SU-DHL-6 (cell line): Measurements from ENCODE around the gene SEMA3C.

Experiments used
- H2AFZ ChIP-seq: fragments of 200-600 bp; sonication (generic); 2 replicates; pipeline ENCODE4 v1.6.1; 2014; ENCODE audit warnings: low read depth, mild to moderate bottlenecking, moderate library complexity, mixed read lengths, antibody characterized with exemption, low read length; ENCODE audit not compliant: severe bottlenecking
- H3F3A ChIP-seq: fragments of 200-600 bp; shearing (Covaris generic); 2 replicates; pipeline ENCODE4 v1.6.0; 2016; ENCODE audit warnings: antibody characterized with exemption, mild to moderate bottlenecking; ENCODE audit not compliant: insufficient read depth
- H3K27ac ChIP-seq: fragments of 200-600 bp; sonication (generic); 2 replicates; pipeline ENCODE4 v1.5.1; 2016; ENCODE audit warnings: low read depth, mild to moderate bottlenecking, low read length, moderate library complexity, mixed read lengths
- H3K27me3 ChIP-seq: fragments of 200-600 bp; sonication (generic), shearing (Covaris generic); 2 replicates; pipeline ENCODE4 v1.6.0; 2014; ENCODE audit warnings: mild to moderate bottlenecking, low read length
- H3K36me3 ChIP-seq: fragments of 200-600 bp; sonication (generic); 2 replicates; pipeline ENCODE4 v1.6.1; 2014; ENCODE audit warnings: mild to moderate bottlenecking, low read length, mixed read lengths
- H3K4me2 ChIP-seq: fragments of 300-600, 200-600 bp; shearing (Covaris generic), sonication (generic); 2 replicates; pipeline ENCODE4 v1.6.0; 2014; ENCODE audit warnings: low read length, low read depth, mild to moderate bottlenecking; ENCODE audit not compliant: poor library complexity, severe bottlenecking
- H3K4me3 ChIP-seq: fragments of 200-600 bp; sonication (generic); 2 replicates; pipeline ENCODE4 v1.5.1; 2014; ENCODE audit warnings: antibody characterized with exemption, low read length, mild to moderate bottlenecking, mixed read lengths; ENCODE audit not compliant: insufficient read depth, poor library complexity, severe bottlenecking
- H3K79me2 ChIP-seq: fragments of 200-600 bp; sonication (generic); 2 replicates; pipeline ENCODE4 v1.6.1; 2014; ENCODE audit warnings: mild to moderate bottlenecking, low read length, moderate library complexity; ENCODE audit not compliant: insufficient read depth
- H3K9ac ChIP-seq: fragments of 200-600 bp; sonication (generic); 2 replicates; pipeline ENCODE4 v1.7.0; 2014; ENCODE audit warnings: mild to moderate bottlenecking, low read length
- H3K9me2 ChIP-seq: fragments of 200-600 bp; sonication (generic); replicated peaks from 2 replicates; pipeline ENCODE4 v1.6.1; 2014; ENCODE audit warnings: low read length; ENCODE audit not compliant: insufficient read depth
- H3K9me3 ChIP-seq: fragments of 200-600 bp; sonication (generic); 2 replicates; pipeline ENCODE4 v1.6.1; 2014; ENCODE audit warnings: low read length, mixed read lengths; ENCODE audit not compliant: insufficient read depth
- H4K20me1 ChIP-seq: fragments of 200-600 bp; sonication (generic); 2 replicates; pipeline ENCODE4 v1.6.1; 2014; ENCODE audit warnings: low read depth, mild to moderate bottlenecking, antibody characterized with exemption, low read length, moderate library complexity, mixed read lengths
- CTCF ChIP-seq: fragments of 200-600 bp; sonication (generic); IDR thresholded peaks from one replicate; pipeline ENCODE4 v1.5.1; 2017; ENCODE audit warnings: antibody characterized with exemption, mild to moderate bottlenecking, low read length, moderate library complexity; ENCODE audit not compliant: insufficient read depth, poor library complexity, severe bottlenecking
- EZH2phosphoT487 ChIP-seq: fragments of 200-600 bp; sonication (generic), shearing (Covaris generic); conservative IDR thresholded peaks from 2 replicates; pipeline ENCODE4 v1.6.1; 2018; ENCODE audit warnings: mild to moderate bottlenecking, antibody characterized with exemption, low read length, moderate library complexity, mixed read lengths

The SEMA3C gene

GRCh38 chr7:80847027-80847426, 71.8 kb downstream of the SEMA3C start:
- H3K9me2 ChIP-seq = no peaks in the 10 kb centered on the region
- no peak overlapping the region for H2AFZ ChIP-seq
- no peak overlapping the region for H3K4me2 ChIP-seq
- no peaks in the 10 kb centered on the region for H4K20me1 ChIP-seq
- TF ChIP-seq EZH2phosphoT487 = no peak
- TF ChIP-seq CTCF = no peak
- no peak overlapping the region for H3K9ac ChIP-seq
- H3K4me3 ChIP-seq = no peak overlapping the region
- no peaks in the 10 kb centered on the region for H3K79me2 ChIP-seq
- no peaks in the 10 kb centered on the region for H3K9me3 ChIP-seq
- H3K27ac ChIP-seq = no peak overlapping the region
- no peaks in the 10 kb centered on the region for H3F3A ChIP-seq
- H3K27me3 ChIP-seq = no peaks in the 10 kb centered on the region
- no peaks in the 10 kb centered on the region for H3K36me3 ChIP-seq

- Histone ChIP-seq H3K27me3 (no peaks in the 10 kb centered on the region), H3K9me2 (no peaks in the 10 kb centered on the region), H3K79me2 (no peaks in the 10 kb centered on the region), H3K4me2 (no peak overlapping the region), H2AFZ (no peak overlapping the region), H3K9me3 (no peaks in the 10 kb centered on the region), H3K9ac (no peak overlapping the region), H3F3A (no peaks in the 10 kb centered on the region), H3K36me3 (no peaks in the 10 kb centered on the region), H4K20me1 (no peaks in the 10 kb centered on the region), H3K4me3 (no peak overlapping the region), H3K27ac (no peak overlapping the region)
- no peak for TF ChIP-seq CTCF
- no peak for TF ChIP-seq EZH2phosphoT487
Observed at GRCh38 chr7:80844916-80845315, 73.9 kb downstream of the SEMA3C start.

- H3F3A ChIP-seq = no peaks in the 10 kb centered on the region
- TF ChIP-seq CTCF (no peak), EZH2phosphoT487 (no peak)
- no peaks in the 10 kb centered on the region for H3K79me2 ChIP-seq
- no peaks in the 10 kb centered on the region for H3K36me3 ChIP-seq
- no peaks in the 10 kb centered on the region for H4K20me1 ChIP-seq
- no peaks in the 10 kb centered on the region for H3K9me2 ChIP-seq
- no peak overlapping the region for H3K4me3 ChIP-seq
- H2AFZ ChIP-seq = no peak overlapping the region
- H3K9ac ChIP-seq = no peak overlapping the region
- H3K4me2 ChIP-seq = no peak overlapping the region
- H3K27me3 ChIP-seq = no peaks in the 10 kb centered on the region
- no peak overlapping the region for H3K27ac ChIP-seq
- H3K9me3 ChIP-seq = no peaks in the 10 kb centered on the region
Observed at GRCh38 chr7:80843018-80843677, 75.7 kb downstream of the SEMA3C start.
